Stimulated activated naive CD8-positive, alpha-beta T cell treated with anti-CD3 and anti-CD28 coated beads, Interleukin-15, amount 100 ng/mL, for 72 hours (primary cell): ENCODE results near the gene NEURL3.

Experiments used
- ATAC-seq: fragments of 150-1000 bp; cut with Tn5 transposase; 2 replicates; pipeline ENCODE4 v1.10.0; 2021; ENCODE audit warnings: mild to moderate bottlenecking, moderate library complexity
- DNase-seq, 2 donors: peaks; one replicate each; pipeline ENCODE4 v3.0.0; 2021 to 2022
- H3K27ac Mint-ChIP-seq, 2 donors: one replicate each; pipeline ENCODE4 v1.8.0; 2022; ENCODE audit warnings: mild to moderate bottlenecking in 2 of 2, mixed read lengths in 2 of 2, moderate library complexity in 2 of 2
- H3K27me3 Mint-ChIP-seq: one replicate; pipeline ENCODE4 v1.8.0; 2022; ENCODE audit warnings: mixed read lengths
- H3K4me1 Mint-ChIP-seq: one replicate; pipeline ENCODE4 v1.8.0; 2022; ENCODE audit warnings: mild to moderate bottlenecking, mixed read lengths
- H3K4me3 Mint-ChIP-seq, 2 donors: one replicate each; pipeline ENCODE4 v1.8.0; 2022; ENCODE audit warnings: mild to moderate bottlenecking in 2 of 2, mixed read lengths in 2 of 2, moderate library complexity in 1 of 2
- H3K9me3 Mint-ChIP-seq, 2 donors: one replicate each; pipeline ENCODE4 v1.8.0; 2022; ENCODE audit warnings: mixed read lengths in 2 of 2

Gene NEURL3

DNA sequence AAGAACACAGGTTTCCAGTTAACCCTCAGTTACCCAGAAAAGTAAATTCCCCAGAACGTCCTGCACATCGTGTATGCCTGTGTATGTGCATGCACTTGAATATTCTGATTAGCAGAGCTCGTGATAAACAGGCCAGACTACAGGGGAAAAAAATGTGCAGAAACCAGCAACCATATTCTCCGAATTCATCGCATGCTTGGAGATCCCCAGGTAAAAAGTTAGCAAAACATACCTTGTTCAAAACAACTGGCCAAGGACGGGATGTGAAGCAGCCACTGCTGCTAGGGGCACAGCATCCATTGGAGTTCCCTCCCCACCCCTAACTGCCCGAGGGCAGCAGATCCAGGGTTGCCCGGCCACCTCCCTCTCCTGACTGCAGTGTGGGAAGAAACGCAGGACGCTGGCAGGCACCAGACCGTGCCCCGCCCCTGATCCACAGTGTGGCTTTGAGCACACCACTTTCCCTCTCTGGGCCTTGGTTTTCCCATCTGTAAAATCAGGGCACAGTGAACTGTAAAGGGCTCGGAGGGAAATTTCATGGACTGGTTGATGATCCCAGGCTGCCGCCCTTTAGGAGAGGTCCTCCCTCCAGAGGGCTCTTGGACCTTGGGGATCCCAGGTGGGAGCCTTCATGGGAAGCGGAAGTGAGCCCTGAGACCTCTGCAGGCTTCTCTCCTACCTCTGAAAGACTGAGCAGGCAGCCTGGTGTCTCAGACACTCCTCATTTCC is 19.5 kb upstream of the NEURL3 start:
- Mint-ChIP-seq H3K4me1 (peaks cover 78% of the 10 kb centered on the region), H3K27me3 (peaks cover 7% of the 10 kb centered on the region)

DNA sequence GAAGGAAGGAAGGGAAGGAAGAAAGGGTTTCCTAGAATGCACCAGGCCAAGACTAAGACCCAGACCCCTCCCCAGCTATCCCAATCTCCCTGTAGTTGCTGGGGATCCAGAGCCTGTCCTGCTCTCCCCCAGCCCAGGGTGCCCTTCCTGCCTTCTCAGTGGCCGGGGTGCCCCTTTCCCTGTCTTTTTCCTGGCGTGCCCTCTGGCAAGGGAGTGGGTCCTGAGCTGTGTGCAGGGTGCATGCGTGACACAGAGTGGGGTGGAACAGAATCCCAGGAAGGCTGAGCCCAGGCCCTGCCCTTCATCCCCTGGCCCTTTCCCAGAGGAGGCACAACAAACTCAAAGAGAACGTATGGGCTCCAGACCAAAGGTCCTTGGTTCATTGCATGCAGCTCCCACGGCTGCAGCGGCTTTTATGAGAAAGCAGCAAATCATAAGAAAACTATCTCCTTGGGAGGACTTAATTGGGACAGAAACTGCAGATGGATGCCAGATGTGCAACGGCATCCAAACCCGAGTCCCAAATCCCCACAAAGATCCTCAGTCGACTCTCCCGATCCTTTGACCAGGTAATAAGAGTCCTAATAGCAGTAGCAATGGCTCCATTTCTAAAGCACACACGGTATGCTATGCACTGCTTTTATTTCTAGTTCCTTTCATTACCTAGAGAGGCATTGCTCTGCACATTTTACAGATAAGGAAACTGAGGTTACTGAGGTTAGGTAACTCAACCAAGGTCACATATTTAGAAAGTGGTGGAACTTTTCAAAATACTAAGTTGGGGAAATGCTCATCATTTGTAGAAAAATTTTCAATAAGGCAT is 18.7 kb upstream of the NEURL3 start:
- no peak for DNase-seq
- H3K4me3 Mint-ChIP-seq = peak overlapping the region; percentile 41 to 60
- ATAC-seq = peak; percentile 53
- peaks cover 7% of the 10 kb centered on the region for H3K27me3 Mint-ChIP-seq
- H3K27ac Mint-ChIP-seq = peak overlapping the region; percentile 52 to 85
- no peaks in the 10 kb centered on the region for H3K9me3 Mint-ChIP-seq
- H3K4me1 Mint-ChIP-seq = peaks cover 70% of the 10 kb centered on the region

More for the DNA sequence above, 19.5 kb upstream of the NEURL3 start:
- Mint-ChIP-seq H3K9me3 (no peaks in the 10 kb centered on the region), H3K27ac (peak overlapping the region in 1 of 2 donors; percentile 74), H3K4me3 (peak overlapping the region; percentile 8 to 55)
- DNase-seq = peak in 1 of 2 donors; percentile 68
- peak; percentile 71 for ATAC-seq

DNA sequence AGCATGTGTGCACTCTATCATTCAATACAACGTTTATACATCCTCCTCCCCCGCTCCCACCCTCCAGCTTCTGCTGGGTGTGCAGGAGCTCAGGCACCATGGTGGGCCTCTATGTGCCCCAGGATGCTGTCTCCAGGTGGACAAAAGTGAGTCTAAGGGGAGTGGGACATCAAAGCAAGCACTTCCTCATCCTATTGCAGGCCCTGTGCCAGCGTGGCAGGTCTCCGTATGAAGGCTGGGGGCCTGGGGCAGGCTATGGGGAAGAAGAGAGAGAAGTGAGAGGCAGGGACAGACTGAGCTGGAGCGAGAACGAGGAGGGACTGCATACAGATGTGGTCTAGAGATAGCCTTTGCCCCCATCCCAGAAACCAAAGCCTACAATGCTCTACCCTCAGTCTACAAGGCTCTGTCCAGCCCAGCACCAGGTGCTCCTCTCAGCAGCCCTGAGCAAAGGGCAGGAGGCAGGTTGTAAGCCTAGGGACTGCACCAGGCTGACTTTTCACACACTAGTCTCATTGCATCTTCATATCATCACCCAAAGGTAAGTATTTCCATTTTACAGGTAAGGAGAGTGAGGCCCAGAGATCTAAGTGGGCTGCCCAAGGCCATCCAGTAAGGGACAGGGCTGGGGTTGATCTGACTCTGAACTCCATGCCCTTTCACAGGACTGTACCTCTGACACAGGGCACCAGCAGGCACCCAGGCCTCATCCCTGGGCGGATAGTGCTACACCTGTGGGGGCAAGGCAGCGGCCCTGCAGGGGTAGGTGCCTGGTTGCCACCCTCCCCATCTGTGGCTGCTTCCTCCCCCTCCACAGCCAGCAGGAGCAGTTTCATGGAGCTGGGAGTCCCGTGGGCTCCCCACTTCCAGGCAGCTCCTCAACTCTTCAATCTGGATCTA is 17.4 kb upstream of the NEURL3 start:
- Mint-ChIP-seq H3K9me3 (peaks cover under 1 to 3% of the 10 kb centered on the region in 2 donors), H3K27me3 (peaks cover 7% of the 10 kb centered on the region), H3K4me3 (peak overlapping the region in 1 of 2 donors; percentile 70), H3K4me1 (peaks cover 58% of the 10 kb centered on the region), H3K27ac (peak overlapping the region in 1 of 2 donors; percentile 74)
- ATAC-seq (no peak), DNase-seq (no peak)

- no peak overlapping the region for H3K4me3 Mint-ChIP-seq
- peak overlapping the region in 1 of 2 donors; percentile 53 for H3K27ac Mint-ChIP-seq
Observed at GRCh38 chr2:96521219-96521618, 16.1 kb upstream of the NEURL3 start.

DNA sequence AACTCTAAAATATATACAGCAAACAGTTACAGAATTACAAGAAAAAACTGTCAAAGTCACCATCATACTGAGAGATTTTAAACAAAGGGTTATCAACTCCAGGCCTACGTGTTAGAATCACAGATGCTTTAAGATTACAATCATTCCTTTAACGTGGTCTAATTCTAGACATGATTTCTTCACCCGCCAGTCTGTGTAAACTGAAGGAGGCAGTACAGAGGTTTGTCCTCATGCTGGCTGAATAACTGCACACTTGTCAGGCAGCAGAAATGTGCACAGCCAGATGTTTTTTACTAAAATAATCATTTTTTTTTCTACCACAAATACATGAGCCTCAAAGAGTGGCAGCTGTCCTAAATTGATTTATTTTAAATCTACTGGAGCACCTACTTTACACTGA is 15.5 kb upstream of the NEURL3 start:
- H3K9me3 Mint-ChIP-seq = peaks cover 10 to 19% of the 10 kb centered on the region in 2 donors

More at GRCh38 chr2:96521219-96521618, 16.1 kb upstream of the NEURL3 start:
- DNase-seq (no peak), ATAC-seq (no peak)
- Mint-ChIP-seq H3K4me1 (peaks cover 48% of the 10 kb centered on the region), H3K27me3 (peaks cover 7% of the 10 kb centered on the region), H3K9me3 (peaks cover 10 to 14% of the 10 kb centered on the region in 2 donors)

DNA sequence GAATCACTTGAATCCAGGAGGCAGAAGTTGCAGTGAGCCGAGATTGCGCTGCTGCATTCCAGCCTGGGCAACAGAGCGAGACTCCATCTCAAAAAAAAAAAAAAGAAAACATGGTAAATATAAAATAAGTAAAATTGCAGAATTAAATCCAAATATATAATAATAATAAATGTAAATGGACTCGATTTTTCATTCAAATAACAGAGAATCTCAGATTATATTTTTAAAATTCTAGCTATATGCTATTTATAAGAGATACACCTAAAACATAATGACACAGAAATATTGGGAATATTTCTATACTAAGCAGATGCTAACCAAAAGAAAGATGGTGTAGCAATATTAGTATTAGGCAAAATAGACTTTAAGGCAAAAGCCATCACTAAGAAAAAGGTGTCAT is 15.1 kb upstream of the NEURL3 start:
- Mint-ChIP-seq H3K4me3 (no peak overlapping the region), H3K9me3 (peaks cover 10 to 21% of the 10 kb centered on the region in 2 donors), H3K27ac (no peak overlapping the region), H3K27me3 (peaks cover 7% of the 10 kb centered on the region), H3K4me1 (peaks cover 40% of the 10 kb centered on the region)
- ATAC-seq (no peak), DNase-seq (no peak)

More for the DNA sequence above, 15.5 kb upstream of the NEURL3 start:
- H3K27ac Mint-ChIP-seq = no peak overlapping the region
- H3K27me3 Mint-ChIP-seq = peaks cover 7% of the 10 kb centered on the region
- ATAC-seq = no peak
- H3K4me3 Mint-ChIP-seq = no peak overlapping the region
- DNase-seq = no peak
- H3K4me1 Mint-ChIP-seq = peaks cover 43% of the 10 kb centered on the region

DNA sequence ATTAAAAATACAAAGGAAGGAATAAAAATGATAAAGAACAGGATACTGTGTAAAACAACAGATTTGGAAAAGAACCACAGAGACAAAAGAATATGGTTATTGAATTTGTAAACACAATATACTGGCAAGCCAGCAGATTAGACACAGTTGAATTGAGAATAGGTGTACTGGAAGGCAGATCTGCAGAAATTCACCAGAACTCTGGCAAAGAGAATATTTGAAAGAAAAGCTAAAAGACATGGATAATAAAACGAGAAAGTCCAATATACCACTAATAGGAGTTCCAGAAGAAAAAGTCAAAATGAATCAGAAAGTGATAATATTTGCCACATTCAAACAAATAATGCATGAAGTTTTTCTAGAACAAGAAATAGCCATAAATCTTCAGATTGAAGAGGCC is 11.9 kb upstream of the NEURL3 start:
- DNase-seq = no peak
- H3K9me3 Mint-ChIP-seq = peaks cover 10 to 21% of the 10 kb centered on the region in 2 donors

DNA sequence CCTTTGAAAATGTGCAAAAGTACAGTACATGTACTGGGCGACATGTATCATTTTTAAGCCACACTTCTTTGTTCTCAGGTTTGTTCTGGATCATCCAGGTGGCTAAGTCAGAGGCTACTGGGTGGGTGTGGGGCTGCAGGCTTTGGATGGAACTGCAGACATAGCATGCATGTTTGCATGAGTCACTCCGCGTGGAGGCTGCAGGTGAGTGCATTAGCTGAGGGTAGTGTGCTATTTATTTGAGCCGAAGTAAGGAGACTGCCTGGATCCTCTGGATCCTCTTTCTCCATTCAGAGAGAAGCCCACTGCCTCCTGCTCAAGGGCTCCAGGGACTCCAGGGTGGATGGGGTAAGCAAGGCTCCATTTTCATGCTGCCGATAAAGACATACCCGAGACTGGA is 9.4 kb upstream of the NEURL3 start:
- H3K27ac Mint-ChIP-seq = peak overlapping the region in 1 of 2 donors; percentile 37
- H3K4me1 Mint-ChIP-seq = peaks cover 7% of the 10 kb centered on the region
- no peak overlapping the region for H3K4me3 Mint-ChIP-seq
- H3K27me3 Mint-ChIP-seq = peaks cover 27% of the 10 kb centered on the region
- no peak for DNase-seq
- peaks cover 10 to 21% of the 10 kb centered on the region in 2 donors for H3K9me3 Mint-ChIP-seq
- ATAC-seq = no peak

More for the DNA sequence above, 11.9 kb upstream of the NEURL3 start:
- Mint-ChIP-seq H3K4me3 (no peak overlapping the region), H3K27me3 (peaks cover 3% of the 10 kb centered on the region), H3K27ac (no peak overlapping the region), H3K4me1 (peaks cover 8% of the 10 kb centered on the region)
- ATAC-seq = no peak

GRCh38 chr2:96512341-96512740 is 7.2 kb upstream of the NEURL3 start:
- Mint-ChIP-seq H3K4me1 (peaks cover 26% of the 10 kb centered on the region), H3K9me3 (peaks cover 5 to 18% of the 10 kb centered on the region in 2 donors), H3K27me3 (peaks cover 38% of the 10 kb centered on the region), H3K27ac (no peak overlapping the region), H3K4me3 (no peak overlapping the region)
- DNase-seq (no peak), ATAC-seq (no peak)

- no peak overlapping the region for H3K27ac Mint-ChIP-seq
- ATAC-seq (no peak), DNase-seq (no peak)
- H3K27me3 Mint-ChIP-seq = peaks cover 38% of the 10 kb centered on the region
- peaks cover 28% of the 10 kb centered on the region for H3K4me1 Mint-ChIP-seq
- peaks cover 0 to 13% of the 10 kb centered on the region in 2 donors for H3K9me3 Mint-ChIP-seq
- H3K4me3 Mint-ChIP-seq = no peak overlapping the region
Observed at GRCh38 chr2:96511851-96512250, 6.7 kb upstream of the NEURL3 start.

- Mint-ChIP-seq H3K9me3 (peaks cover 0 to 5% of the 10 kb centered on the region in 2 donors), H3K27ac (no peak overlapping the region), H3K27me3 (peaks cover 38% of the 10 kb centered on the region), H3K4me3 (no peak overlapping the region), H3K4me1 (peaks cover 28% of the 10 kb centered on the region)
- ATAC-seq = no peak
- no peak for DNase-seq
Observed at GRCh38 chr2:96510931-96511595, 5.9 kb upstream of the NEURL3 start.

- ATAC-seq = no peak
- Mint-ChIP-seq H3K27ac (no peak overlapping the region), H3K4me1 (peaks cover 37% of the 10 kb centered on the region), H3K4me3 (no peak overlapping the region), H3K9me3 (no peaks in the 10 kb centered on the region), H3K27me3 (peaks cover 38% of the 10 kb centered on the region)
- DNase-seq = no peak
Observed at GRCh38 chr2:96509847-96510230, 4.7 kb upstream of the NEURL3 start.

GRCh38 chr2:96509114-96509846 is 4.1 kb upstream of the NEURL3 start:
- Mint-ChIP-seq H3K4me3 (peak overlapping the region in 1 of 2 donors; percentile 77), H3K27ac (peak overlapping the region in 1 of 2 donors; percentile 66)

GRCh38 chr2:96508521-96509113 is 3.5 kb upstream of the NEURL3 start:
- Mint-ChIP-seq H3K9me3 (no peaks in the 10 kb centered on the region), H3K4me1 (peaks cover 37% of the 10 kb centered on the region), H3K27me3 (peaks cover 38% of the 10 kb centered on the region), H3K4me3 (peak overlapping the region; percentile 11 to 77), H3K27ac (no peak overlapping the region)
- no peak for DNase-seq
- ATAC-seq = peak; percentile 17

More at GRCh38 chr2:96509114-96509846, 4.1 kb upstream of the NEURL3 start:
- no peaks in the 10 kb centered on the region for H3K9me3 Mint-ChIP-seq
- H3K27me3 Mint-ChIP-seq = peaks cover 38% of the 10 kb centered on the region
- peaks cover 37% of the 10 kb centered on the region for H3K4me1 Mint-ChIP-seq
- DNase-seq = peak; percentile 67 to 75
- peak; percentile 47 for ATAC-seq
